ENCODE data around the gene FOXL1. TPM values are rescaled to one million over a fixed set of nuclear protein-coding genes. Genes with fewer than 3 reads are reported as not detected.

Gene FOXL1
- total and polyA plus RNA-seq, 2 of the 13 experiments (the other 11 are each of a cell fraction or from before 2014, with no cell fraction given), result not detected

DNA sequence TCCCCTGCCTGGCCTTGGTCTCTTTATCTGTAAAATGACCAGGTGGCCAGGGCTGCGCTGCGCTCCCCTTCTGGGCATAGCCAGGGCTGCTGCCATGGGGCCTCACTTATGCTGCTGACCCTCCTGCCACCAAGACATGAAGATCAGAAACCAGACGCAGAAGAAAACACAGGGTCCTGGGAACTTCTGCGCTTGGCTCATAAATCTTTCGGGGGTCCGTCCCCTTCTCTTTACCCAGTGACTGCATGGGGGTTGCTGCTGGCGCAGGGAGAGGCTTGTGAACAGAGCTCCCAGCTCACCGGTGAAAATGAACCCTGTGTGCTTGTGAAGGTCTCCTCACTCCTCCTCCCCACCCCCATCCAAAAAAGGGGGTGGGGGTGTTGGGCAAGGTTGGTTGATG, 5.7 kb upstream of the FOXL1 start:
- ChIA-PET POLR2A (no interaction called here), CTCF (ENCODE audit: low intra/inter-chr PET ratio, low total read pairs) (no interaction called here)
- no TSS peak for BruUV-seq (replicated peaks)
- Histone ChIP-seq H3K27ac (ENCODE audit: extremely low read length, insufficient read depth, low read length) (no peak overlapping the region), H3K36me3 (replicated peaks in 1 of 2; ENCODE audit: control insufficient read depth in 1 of 2, insufficient read depth in 2 of 2, low read length in 2 of 2) (no peaks in the 10 kb centered on the region), H3K4me1 (ENCODE audit: insufficient read depth, low read length) (peaks cover 9% of the 10 kb centered on the region), H3K9ac (ENCODE audit: insufficient read depth, low read depth, low read length) (no peak overlapping the region), H3K9me3 (ENCODE audit: low read length) (no peaks in the 10 kb centered on the region), H3K79me2 (ENCODE audit: insufficient read depth, low read length) (no peaks in the 10 kb centered on the region), H3K4me3 (replicated peaks in 1 of 3; ENCODE audit: insufficient read depth in 1 of 3, low read depth in 2 of 3, low read length in 3 of 3) (no peak overlapping the region), H4K20me1 (ENCODE audit: insufficient read depth, low read length) (peaks cover 3% of the 10 kb centered on the region; the same call in 1 of the 2 replicates), H2AFZ (ENCODE audit: low read length) (no peak overlapping the region), H3K27me3 (ENCODE audit: control insufficient read depth in 1 of 2, insufficient read depth in 2 of 2, low read length in 2 of 2) (peaks cover 11 to 89% of the 10 kb centered on the region in 2 experiments), H3K4me2 (ENCODE audit: low read depth, low read length) (no peak overlapping the region)
- TF ChIP-seq, protein P1, sequence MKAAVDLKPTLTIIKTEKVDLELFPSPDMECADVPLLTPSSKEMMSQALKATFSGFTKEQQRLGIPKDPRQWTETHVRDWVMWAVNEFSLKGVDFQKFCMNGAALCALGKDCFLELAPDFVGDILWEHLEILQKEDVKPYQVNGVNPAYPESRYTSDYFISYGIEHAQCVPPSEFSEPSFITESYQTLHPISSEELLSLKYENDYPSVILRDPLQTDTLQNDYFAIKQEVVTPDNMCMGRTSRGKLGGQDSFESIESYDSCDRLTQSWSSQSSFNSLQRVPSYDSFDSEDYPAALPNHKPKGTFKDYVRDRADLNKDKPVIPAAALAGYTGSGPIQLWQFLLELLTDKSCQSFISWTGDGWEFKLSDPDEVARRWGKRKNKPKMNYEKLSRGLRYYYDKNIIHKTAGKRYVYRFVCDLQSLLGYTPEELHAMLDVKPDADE (CRISPR knock-in tag; IDR thresholded peaks at IDR 0.05), result no peak
- TF ChIP-seq TBX2 (CRISPR knock-in tag; IDR thresholded peaks at IDR 0.05; ENCODE audit: borderline replicate concordance) (no peak), PBX2 (CRISPR knock-in tag; IDR thresholded peaks at IDR 0.05) (no peak), ZSCAN20 (CRISPR knock-in tag; IDR thresholded peaks at IDR 0.05; ENCODE audit: borderline replicate concordance) (no peak), ARID3A (IDR thresholded peaks at IDR 0.05; ENCODE audit: low read depth, low read length) (no peak), GPN1 (CRISPR knock-in tag; IDR thresholded peaks at IDR 0.05; ENCODE audit: borderline replicate concordance) (no peak), SIN3A (IDR thresholded peaks at IDR 0.05; ENCODE audit: borderline replicate concordance, low read depth, low read length) (no peak), HNRNPL (IDR thresholded peaks at IDR 0.05; ENCODE audit: low read depth, low read length) (no peak), HMGA1 (CRISPR knock-in tag; conservative IDR thresholded peaks at IDR 0.05) (no peak), ZNF337 (CRISPR knock-in tag; IDR thresholded peaks at IDR 0.05; ENCODE audit: borderline replicate concordance, low read depth) (no peak), ZNF660 (CRISPR knock-in tag; IDR thresholded peaks at IDR 0.05; ENCODE audit: borderline replicate concordance, low read depth) (no peak), MED1 (CRISPR knock-in tag; IDR thresholded peaks at IDR 0.05) (no peak), ZNF580 (CRISPR knock-in tag; IDR thresholded peaks at IDR 0.05; ENCODE audit: borderline replicate concordance, low read depth) (no peak), MAF1 (CRISPR knock-in tag; IDR thresholded peaks at IDR 0.05; ENCODE audit: borderline replicate concordance) (no peak)
- FAIRE-seq (no peak), DNase-seq (ENCODE audit: low spot score) (no peak), ATAC-seq (no peak)
- WGBS (ENCODE audit: low lambda C conversion rate), result 30% methylated on average over 5 of the region's 8 CpGs
- intact Hi-C loops (cut with micrococcal nuclease; ENCODE audit: unreplicated experiment), result no loop called here
- in situ Hi-C loops (cut with HindIII; ENCODE audit: extremely low pct_ligation_motif_present, low pct_unique_long_range_greater_than_20kb), result no loop called here
